ENCODE results near the gene SLC22A6. TPM values are rescaled to one million over a fixed set of nuclear protein-coding genes. Genes with fewer than 3 reads are reported as not detected.
"Not testable (repeated sequence)": the region's sequence is repeated elsewhere in the genome, so short reads cannot be mapped to it uniquely, and the experiment has no call there.

Gene SLC22A6
- total RNA-seq, 1 experiment from 2014 or later, result not detected

- TF ChIP-seq AR (CRISPR knock-in tag; IDR thresholded peaks at IDR 0.05), result no peak
- no peak for TF ChIP-seq STAT6 (CRISPR knock-in tag; conservative IDR thresholded peaks at IDR 0.05; ENCODE audit: low read depth)
- no peak for TF ChIP-seq HMGXB4 (CRISPR knock-in tag; IDR thresholded peaks at IDR 0.05)
Observed at GRCh38 chr11:62948765-62949320, 35.9 kb downstream of the SLC22A6 start (continued).

DNA sequence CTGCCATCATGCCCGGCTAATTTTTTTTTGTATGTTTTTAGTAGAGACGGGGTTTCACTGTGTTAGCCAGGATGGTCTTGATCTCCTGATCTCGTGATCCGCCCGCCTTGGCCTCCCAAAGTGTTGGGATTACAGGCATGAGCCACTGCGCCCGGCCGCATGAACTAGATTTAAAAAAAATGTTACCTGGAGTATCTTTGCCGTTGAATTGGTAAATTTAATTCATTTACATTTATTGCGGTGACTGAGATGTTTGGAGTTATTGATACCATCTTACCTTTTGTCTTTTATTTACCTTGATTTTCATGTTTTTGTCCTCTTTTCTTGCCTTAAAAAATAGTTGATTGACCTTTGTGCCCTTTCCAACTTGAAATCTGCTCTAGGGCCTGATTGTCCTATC is 39.2 kb downstream of the SLC22A6 start:
- H3K27ac Mint-ChIP-seq; H3K27me3 Mint-ChIP-seq (ENCODE audit: low read depth); H3K4me3 Mint-ChIP-seq; H3K9me3 Mint-ChIP-seq; H3K4me1 Mint-ChIP-seq; DNase-seq (ENCODE audit: low spot score); H3K36me3 Mint-ChIP-seq; ATAC-seq: not testable (repeated sequence)
- ChIA-PET CTCF (interaction anchor here (0.6 kb wide), 1 partner anchor 253 kb away, joined by 3 read pairs; no protein-coding TSS in a partner anchor), POLR2A (interaction anchor here (0.7 kb wide), 1 partner anchor 88 kb away, joined by 8 read pairs; no protein-coding TSS in a partner anchor)

DNA sequence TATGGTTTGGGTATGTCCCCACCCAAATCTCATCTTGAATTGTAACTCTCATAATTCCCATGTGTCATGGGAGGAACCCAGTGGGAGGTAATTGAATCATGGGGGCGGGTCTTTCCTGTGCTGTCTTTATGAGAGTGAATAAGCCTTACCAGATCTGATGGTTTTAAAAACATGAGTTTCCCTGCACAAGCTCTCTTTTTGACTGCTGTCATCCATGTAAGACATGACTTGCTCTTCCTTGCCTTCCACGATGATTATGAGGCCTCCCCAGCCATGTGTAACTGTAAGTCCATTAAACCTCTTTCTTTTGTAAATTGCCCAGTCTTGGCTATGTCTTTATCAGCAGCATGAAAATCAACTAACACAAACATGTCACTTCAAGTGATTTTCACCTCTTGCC is 47.2 kb downstream of the SLC22A6 start:
- CTCF ChIA-PET, result interaction anchor here (1.1 to 2.9 kb wide), 3 partner anchors 31 to 83 kb away, joined by 3 to 9 read pairs (median 5); no protein-coding TSS in a partner anchor
- H3K36me3 Mint-ChIP-seq; POLR2A ChIA-PET; H3K27ac Mint-ChIP-seq; ATAC-seq; H3K27me3 Mint-ChIP-seq (ENCODE audit: low read depth); H3K4me3 Mint-ChIP-seq; H3K4me1 Mint-ChIP-seq; DNase-seq (ENCODE audit: low spot score): not testable (repeated sequence)
- peaks cover 10% of the 10 kb centered on the region for H3K9me3 Mint-ChIP-seq

- DNase-seq (ENCODE audit: low spot score) (no peak), ATAC-seq (peak; percentile 45)
- CTCF ChIA-PET, result no interaction called here
- POLR2A ChIA-PET, result no interaction called here
- H3K27me3 Mint-ChIP-seq (ENCODE audit: low read depth), result peaks cover 8% of the 10 kb centered on the region
- peaks cover 8% of the 10 kb centered on the region for H3K36me3 Mint-ChIP-seq
- H3K4me1 Mint-ChIP-seq, result peaks cover 8% of the 10 kb centered on the region
- peaks cover 10% of the 10 kb centered on the region for H3K9me3 Mint-ChIP-seq
- no peak overlapping the region for H3K27ac Mint-ChIP-seq
- H3K4me3 Mint-ChIP-seq, result no peak overlapping the region
- TF ChIP-seq, protein P1, sequence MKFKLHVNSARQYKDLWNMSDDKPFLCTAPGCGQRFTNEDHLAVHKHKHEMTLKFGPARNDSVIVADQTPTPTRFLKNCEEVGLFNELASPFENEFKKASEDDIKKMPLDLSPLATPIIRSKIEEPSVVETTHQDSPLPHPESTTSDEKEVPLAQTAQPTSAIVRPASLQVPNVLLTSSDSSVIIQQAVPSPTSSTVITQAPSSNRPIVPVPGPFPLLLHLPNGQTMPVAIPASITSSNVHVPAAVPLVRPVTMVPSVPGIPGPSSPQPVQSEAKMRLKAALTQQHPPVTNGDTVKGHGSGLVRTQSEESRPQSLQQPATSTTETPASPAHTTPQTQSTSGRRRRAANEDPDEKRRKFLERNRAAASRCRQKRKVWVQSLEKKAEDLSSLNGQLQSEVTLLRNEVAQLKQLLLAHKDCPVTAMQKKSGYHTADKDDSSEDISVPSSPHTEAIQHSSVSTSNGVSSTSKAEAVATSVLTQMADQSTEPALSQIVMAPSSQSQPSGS (CRISPR knock-in tag; IDR thresholded peaks at IDR 0.05; ENCODE audit: borderline replicate concordance, low read depth), result no peak
- TF ChIP-seq CREB1 (CRISPR knock-in tag; IDR thresholded peaks at IDR 0.05) (no peak), FOXK1 (CRISPR knock-in tag; IDR thresholded peaks at IDR 0.05) (no peak), JUN (CRISPR knock-in tag; IDR thresholded peaks at IDR 0.05) (no peak), GTF2I (CRISPR knock-in tag; conservative IDR thresholded peaks at IDR 0.05) (no peak), ZNF219 (CRISPR knock-in tag; IDR thresholded peaks at IDR 0.05; ENCODE audit: borderline replicate concordance) (no peak), OVOL2 (CRISPR knock-in tag; IDR thresholded peaks at IDR 0.05; ENCODE audit: borderline replicate concordance) (no peak), MXD4 (CRISPR knock-in tag; IDR thresholded peaks at IDR 0.05; ENCODE audit: borderline replicate concordance) (no peak), SMAD3 (CRISPR knock-in tag; IDR thresholded peaks at IDR 0.05; ENCODE audit: borderline replicate concordance) (no peak), ATF6 (CRISPR knock-in tag; IDR thresholded peaks at IDR 0.05) (no peak)
- TF ChIP-seq, protein P2, sequence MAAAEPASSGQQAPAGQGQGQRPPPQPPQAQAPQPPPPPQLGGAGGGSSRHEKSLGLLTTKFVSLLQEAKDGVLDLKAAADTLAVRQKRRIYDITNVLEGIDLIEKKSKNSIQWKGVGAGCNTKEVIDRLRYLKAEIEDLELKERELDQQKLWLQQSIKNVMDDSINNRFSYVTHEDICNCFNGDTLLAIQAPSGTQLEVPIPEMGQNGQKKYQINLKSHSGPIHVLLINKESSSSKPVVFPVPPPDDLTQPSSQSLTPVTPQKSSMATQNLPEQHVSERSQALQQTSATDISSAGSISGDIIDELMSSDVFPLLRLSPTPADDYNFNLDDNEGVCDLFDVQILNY (CRISPR knock-in tag; IDR thresholded peaks at IDR 0.05), result no peak
- TF ChIP-seq, protein P3, sequence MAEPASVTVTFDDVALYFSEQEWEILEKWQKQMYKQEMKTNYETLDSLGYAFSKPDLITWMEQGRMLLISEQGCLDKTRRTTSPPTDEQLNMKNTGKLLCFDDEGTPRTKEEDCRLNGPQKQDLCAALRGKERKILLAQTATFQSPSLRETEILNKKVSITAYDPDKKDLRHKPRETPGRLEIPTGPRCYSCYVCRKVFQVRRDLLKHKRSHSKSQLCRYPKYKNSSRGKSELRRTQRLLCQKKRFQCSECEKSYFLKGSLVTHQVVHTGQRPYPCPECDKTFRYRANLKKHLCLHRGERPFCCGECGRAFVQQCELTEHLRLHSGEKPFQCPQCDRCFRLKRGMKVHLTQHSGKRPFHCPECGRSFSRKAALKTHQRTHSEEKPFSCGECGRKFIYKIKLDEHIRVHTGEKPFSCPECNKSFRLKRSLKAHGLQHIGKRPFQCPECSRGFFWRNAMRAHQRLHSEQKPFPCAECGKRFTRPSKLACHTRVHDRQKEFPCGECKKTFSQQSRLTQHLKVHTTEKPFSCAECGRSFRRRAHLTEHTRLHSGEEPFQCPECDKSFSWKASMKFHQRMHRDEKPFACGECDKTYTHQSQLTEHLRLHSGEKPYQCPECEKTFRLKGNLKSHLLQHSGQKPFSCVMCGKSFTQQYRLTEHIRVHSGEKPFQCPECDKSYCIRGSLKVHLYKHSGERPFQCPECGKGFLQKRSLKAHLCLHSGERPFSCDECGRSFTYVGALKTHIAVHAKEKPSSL (CRISPR knock-in tag; conservative IDR thresholded peaks at IDR 0.05), result no peak
Observed at GRCh38 chr11:62934496-62934785, 50.3 kb downstream of the SLC22A6 start.
